HEK293 (cell line): Measurements from ENCODE around the gene EYS.

Experiments used
- CTCF ChIA-PET: fragments of 350-600 bp; formaldehyde crosslinking; extraction: SDS; loops from one replicate; lab custom pipeline; 2021; ENCODE audit warnings: antibody characterized with exemption; lab: Yijun Ruan, JAX
- POLR2A ChIA-PET: fragments of 300-600 bp; formaldehyde crosslinking; extraction: SDS; loops from one replicate; lab custom pipeline; 2020; ENCODE audit warnings: antibody characterized with exemption, inconsistent platforms; lab: Yijun Ruan, JAX
- H3K27ac ChIP-seq: fragments of 200-500 bp; sonication (Bioruptor generic); 2 replicates; pipeline ENCODE4 v1.5.1; 2014; ENCODE audit warnings: low read depth, low read length, control low read depth, inconsistent platforms; ENCODE audit errors: extremely low read depth
- H3K36me3 ChIP-seq, 2 experiments: fragments of 200-500 bp in 1 of 2; sonication (Bioruptor generic) in 1 of 2; 1 replicate in 1 of 2; 2 replicates in 1 of 2; pipeline ENCODE4 v1.5.1; 2014 to 2017; ENCODE audit warnings: inconsistent platforms in 2 of 2, low read length in 2 of 2; ENCODE audit not compliant: control insufficient read depth in 2 of 2, insufficient read depth in 1 of 2
- H3K4me1 ChIP-seq: fragments of 200-500 bp; sonication (Bioruptor generic); 2 replicates; pipeline ENCODE4 v1.5.1; 2014; ENCODE audit warnings: mild to moderate bottlenecking, low read length, inconsistent platforms; ENCODE audit not compliant: control insufficient read depth, insufficient read depth
- H3K4me3 ChIP-seq: 2 replicates; pipeline ENCODE4 v1.5.1; 2011; ENCODE audit warnings: low read depth, mild to moderate bottlenecking, control low read depth, low read length, moderate library complexity
- H3K9me3 ChIP-seq: fragments of 200-500 bp; sonication (Bioruptor generic); 2 replicates; pipeline ENCODE4 v1.5.1; 2014; ENCODE audit warnings: low read depth, low read length, inconsistent platforms; ENCODE audit not compliant: control insufficient read depth, insufficient read depth
- BCL6B ChIP-seq: fragments of 450-650 bp; formaldehyde crosslinking; IDR thresholded peaks from 2 replicates; pipeline ENCODE4 v1.5.1; 2017; ENCODE audit warnings: missing biosample characterization, missing genetic modification characterization
- FEZF1 ChIP-seq: fragments of 450-650 bp; formaldehyde crosslinking; IDR thresholded peaks from 2 replicates; pipeline ENCODE4 v1.5.1; 2016; ENCODE audit warnings: missing biosample characterization, missing genetic modification characterization
- HOXA7 ChIP-seq: sonication (generic); formaldehyde crosslinking; IDR thresholded peaks from 2 replicates; pipeline ENCODE4 v1.8.1; 2022; ENCODE audit warnings: missing genetic modification reagents, borderline replicate concordance
- KLF9 ChIP-seq: fragments of 450-650 bp; formaldehyde crosslinking; IDR thresholded peaks from 2 replicates; pipeline ENCODE4 v1.5.1; 2016; ENCODE audit warnings: missing biosample characterization, missing genetic modification characterization, low read depth
- SETDB1 ChIP-seq: IDR thresholded peaks from one replicate; pipeline ENCODE4 v1.6.1; 2017; ENCODE audit warnings: mild to moderate bottlenecking, low read length, moderate library complexity, mixed read lengths; ENCODE audit not compliant: insufficient read length
- ZEB2 ChIP-seq: fragments of 450-650 bp; formaldehyde crosslinking; IDR thresholded peaks from 2 replicates; pipeline ENCODE4 v1.5.1; 2016; ENCODE audit warnings: missing biosample characterization, missing genetic modification characterization
- ZFP41 ChIP-seq: fragments of 450-650 bp; formaldehyde crosslinking; IDR thresholded peaks from 2 replicates; pipeline ENCODE4 v1.5.1; 2016; ENCODE audit warnings: missing biosample characterization, missing genetic modification characterization, borderline replicate concordance
- ZNF132 ChIP-seq: fragments of 450-650 bp; formaldehyde crosslinking; IDR thresholded peaks from 2 replicates; pipeline ENCODE4 v1.5.1; 2017; ENCODE audit warnings: missing biosample characterization, missing genetic modification characterization, borderline replicate concordance
- ZNF214 ChIP-seq: fragments of 450-650 bp; formaldehyde crosslinking; IDR thresholded peaks from 2 replicates; pipeline ENCODE4 v1.5.1; 2017; ENCODE audit warnings: missing biosample characterization, mild to moderate bottlenecking, missing genetic modification characterization, borderline replicate concordance
- ZNF24 ChIP-seq: fragments of 450-650 bp; formaldehyde crosslinking; IDR thresholded peaks from 2 replicates; pipeline ENCODE4 v1.5.1; 2016; ENCODE audit warnings: missing biosample characterization, missing genetic modification characterization
- ZNF280D ChIP-seq: fragments of 450-650 bp; formaldehyde crosslinking; IDR thresholded peaks from 2 replicates; pipeline ENCODE4 v1.5.1; 2016; ENCODE audit warnings: missing biosample characterization, missing genetic modification characterization
- ZNF37A ChIP-seq: fragments of 450-650 bp; IDR thresholded peaks from 2 replicates; pipeline ENCODE4 v1.5.1; 2018; ENCODE audit warnings: missing biosample characterization, missing genetic modification characterization
- ZNF473 ChIP-seq: fragments of 450-650 bp; formaldehyde crosslinking; IDR thresholded peaks from 2 replicates; pipeline ENCODE4 v1.5.1; 2017; ENCODE audit warnings: missing biosample characterization, missing genetic modification characterization
- ZNF513 ChIP-seq: fragments of 450-650 bp; IDR thresholded peaks from 2 replicates; pipeline ENCODE4 v1.5.1; 2018; ENCODE audit warnings: missing biosample characterization, missing genetic modification characterization
- ZNF529 ChIP-seq: fragments of 450-650 bp; formaldehyde crosslinking; IDR thresholded peaks from 2 replicates; pipeline ENCODE4 v1.5.1; 2017; ENCODE audit warnings: missing genetic modification characterization, missing biosample characterization; ENCODE audit not compliant: insufficient replicate concordance
- ZNF654 ChIP-seq: fragments of 450-650 bp; formaldehyde crosslinking; IDR thresholded peaks from 2 replicates; pipeline ENCODE4 v1.5.1; 2016; ENCODE audit warnings: low read depth, missing biosample characterization, missing genetic modification characterization
- ZNF701 ChIP-seq: fragments of 450-650 bp; formaldehyde crosslinking; IDR thresholded peaks from 2 replicates; pipeline ENCODE4 v1.5.1; 2016; ENCODE audit warnings: missing biosample characterization, missing genetic modification characterization
- ZNF704 ChIP-seq: fragments of 450-650 bp; formaldehyde crosslinking; IDR thresholded peaks from 2 replicates; pipeline ENCODE4 v1.5.1; 2016; ENCODE audit warnings: missing biosample characterization, missing genetic modification characterization
- TF ChIP-seq, protein P1 (sequence below): IDR thresholded peaks from 2 replicates; pipeline ENCODE4 v1.6.1; 2011; ENCODE audit warnings: mild to moderate bottlenecking, low read depth, low read length, borderline replicate concordance

The EYS gene

GRCh38 chr6:65450451-65450850 lies 256.6 kb downstream of the EYS start (continued):
- TF ChIP-seq ZNF37A (tag by site-specific recombination): no peak

DNA sequence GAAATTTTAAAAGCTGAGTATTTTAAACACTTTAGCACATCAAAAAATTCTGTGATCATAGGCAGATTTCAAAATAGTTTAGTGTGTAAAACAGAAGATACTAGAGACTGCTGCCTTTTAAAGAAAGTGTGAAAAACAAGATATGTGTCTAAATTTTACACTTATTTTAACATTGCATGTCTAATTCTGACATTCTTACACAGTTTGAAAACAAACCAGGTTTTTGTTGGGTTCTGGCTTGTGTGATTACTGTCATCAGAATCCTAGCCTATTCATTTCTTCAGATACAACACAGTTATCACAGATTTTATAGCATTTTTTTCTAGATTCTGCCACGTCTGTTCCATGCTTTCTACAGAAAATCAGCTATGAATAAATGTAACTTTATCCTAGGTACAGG lies 257.1 kb downstream of the EYS start:
- ChIA-PET CTCF (no interaction called here), POLR2A (no interaction called here)
- no peaks in the 10 kb centered on the region for H3K9me3 ChIP-seq
- TF ChIP-seq ZNF132 (tag by site-specific recombination) (no peak), ZNF529 (no peak), ZNF513 (no peak), BCL6B (tag by site-specific recombination) (no peak), FEZF1 (no peak), ZNF24 (tag by site-specific recombination) (no peak), ZNF280D (tag by site-specific recombination) (no peak), KLF9 (tag by site-specific recombination) (no peak), ZNF704 (tag by site-specific recombination) (no peak), ZEB2 (tag by site-specific recombination) (no peak), ZFP41 (tag by site-specific recombination) (no peak), ZNF214 (no peak), SETDB1 (no peak), HOXA7 (CRISPR knock-in tag) (no peak), ZNF701 (tag by site-specific recombination) (no peak), ZNF654 (tag by site-specific recombination) (no peak), ZNF473 (no peak)
- TF ChIP-seq, protein P1, sequence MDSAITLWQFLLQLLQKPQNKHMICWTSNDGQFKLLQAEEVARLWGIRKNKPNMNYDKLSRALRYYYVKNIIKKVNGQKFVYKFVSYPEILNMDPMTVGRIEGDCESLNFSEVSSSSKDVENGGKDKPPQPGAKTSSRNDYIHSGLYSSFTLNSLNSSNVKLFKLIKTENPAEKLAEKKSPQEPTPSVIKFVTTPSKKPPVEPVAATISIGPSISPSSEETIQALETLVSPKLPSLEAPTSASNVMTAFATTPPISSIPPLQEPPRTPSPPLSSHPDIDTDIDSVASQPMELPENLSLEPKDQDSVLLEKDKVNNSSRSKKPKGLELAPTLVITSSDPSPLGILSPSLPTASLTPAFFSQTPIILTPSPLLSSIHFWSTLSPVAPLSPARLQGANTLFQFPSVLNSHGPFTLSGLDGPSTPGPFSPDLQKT: no peak
- no peaks in the 10 kb centered on the region for H3K36me3 ChIP-seq
- no peak overlapping the region for H3K4me3 ChIP-seq
- H3K4me1 ChIP-seq: no peaks in the 10 kb centered on the region
- H3K27ac ChIP-seq: no peak overlapping the region
